Fibroblast of skin of back (primary cell): Measurements from ENCODE around the gene UGT2A2. TPM values are rescaled to one million over a fixed set of nuclear protein-coding genes. Genes with fewer than 3 reads are reported as not detected.
"Not testable (repeated sequence)": the region's sequence is repeated elsewhere in the genome, so short reads cannot be mapped to it uniquely, and the experiment has no call there.

Source experiments
- DNase-seq: peaks from one replicate; pipeline ENCODE4 v3.0.0-alpha.2; 2013
- polyA plus RNA-seq, 2 experiments: library from polyadenylated mRNA; unstranded; fragments of 120-200 nt; gene quantifications; one replicate each; pipeline ENCODE4 v1.2.1, GENCODE V29; 2013; ENCODE audit not compliant: insufficient read length in 2 of 2

UGT2A2 gene
- not detected for polyA plus RNA-seq (2013, experiment 1 of 2; ENCODE audit: insufficient read length)
- polyA plus RNA-seq (2013, experiment 2 of 2; ENCODE audit: insufficient read length), result not detected

DNA sequence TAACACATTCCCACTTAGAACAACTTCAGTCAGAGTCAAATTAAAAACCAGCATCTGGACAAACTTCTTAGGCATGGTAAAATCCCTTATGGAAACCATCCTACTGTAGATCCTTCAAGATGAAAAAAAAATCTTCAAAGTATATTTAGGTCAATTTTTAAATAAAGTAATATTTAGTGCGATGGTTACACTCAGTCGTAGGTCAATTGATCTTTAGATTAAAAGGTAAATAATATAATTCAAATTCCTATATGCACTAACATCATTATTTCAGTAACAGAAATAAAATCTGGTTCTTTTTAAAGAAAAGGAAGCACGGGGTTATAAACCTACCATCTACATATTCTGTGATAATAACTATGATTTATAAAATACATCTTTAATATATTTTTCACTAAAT lies at the start of gene UGT2A2:
TSS of gene UGT2A2 (minus strand) at position 101 of the 400 bp plus-strand sequence. CDS start at position 99, 2 bp downstream.
- no peak for DNase-seq

DNA sequence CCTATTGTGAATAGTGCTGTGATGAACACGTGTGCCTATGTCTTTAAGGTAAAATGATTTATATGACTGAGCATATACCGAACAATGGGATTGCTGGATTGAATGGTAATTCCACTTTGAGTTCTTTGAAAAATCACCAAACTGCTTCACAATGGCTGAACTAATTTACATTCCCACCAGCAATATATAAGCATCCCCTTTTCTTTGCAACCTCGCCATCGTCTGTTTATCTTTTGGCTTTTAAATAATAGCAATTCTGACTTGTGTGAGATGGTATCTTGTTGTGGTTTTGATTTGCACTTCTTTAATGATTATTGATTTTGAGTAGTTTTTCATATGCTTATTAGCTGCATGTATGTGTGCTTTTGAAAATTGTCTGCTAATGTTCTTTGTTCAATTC lies 45.4 kb upstream of the UGT2A2 start:
- DNase-seq, result no peak

DNA sequence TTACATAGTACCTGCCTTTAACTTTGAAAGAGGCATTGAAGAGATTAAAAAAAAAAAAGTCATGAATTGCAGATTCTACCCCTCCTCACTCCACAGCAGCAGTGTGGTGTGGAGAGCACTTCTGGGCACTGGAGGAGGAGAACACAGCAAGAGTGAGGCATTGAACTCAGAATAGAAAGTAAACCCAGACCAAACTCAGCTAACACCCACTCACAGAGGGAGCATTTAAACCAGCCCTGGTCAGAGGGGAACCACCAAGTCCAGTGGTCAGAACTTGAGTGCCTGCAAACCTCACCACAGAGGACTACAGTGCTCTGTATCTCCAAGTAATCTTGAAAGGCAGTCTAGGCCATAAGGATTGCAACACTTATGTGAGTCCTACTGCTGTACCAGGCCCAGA lies 29.2 kb upstream of the UGT2A2 start:
- DNase-seq, result no peak

DNA sequence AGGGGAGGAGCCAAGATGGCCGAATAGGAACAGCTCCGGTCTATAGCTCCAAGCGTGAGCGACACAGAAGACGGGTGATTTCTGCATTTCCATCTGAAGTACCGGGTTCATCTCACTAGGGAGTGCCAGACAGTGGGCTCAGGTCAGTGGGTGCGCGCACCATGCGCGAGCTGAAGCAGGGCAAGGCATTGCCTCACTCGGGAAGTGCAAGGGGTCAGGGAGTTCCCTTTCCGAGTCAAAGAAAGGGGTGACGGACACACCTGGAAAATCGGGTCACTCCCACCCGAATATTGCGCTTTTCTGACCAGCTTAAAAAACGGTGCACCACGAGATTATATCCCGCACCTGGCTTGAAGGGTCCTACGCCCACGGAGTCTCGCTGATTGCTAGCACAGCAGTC lies 24.6 kb upstream of the UGT2A2 start:
- not testable (repeated sequence) for DNase-seq

DNA sequence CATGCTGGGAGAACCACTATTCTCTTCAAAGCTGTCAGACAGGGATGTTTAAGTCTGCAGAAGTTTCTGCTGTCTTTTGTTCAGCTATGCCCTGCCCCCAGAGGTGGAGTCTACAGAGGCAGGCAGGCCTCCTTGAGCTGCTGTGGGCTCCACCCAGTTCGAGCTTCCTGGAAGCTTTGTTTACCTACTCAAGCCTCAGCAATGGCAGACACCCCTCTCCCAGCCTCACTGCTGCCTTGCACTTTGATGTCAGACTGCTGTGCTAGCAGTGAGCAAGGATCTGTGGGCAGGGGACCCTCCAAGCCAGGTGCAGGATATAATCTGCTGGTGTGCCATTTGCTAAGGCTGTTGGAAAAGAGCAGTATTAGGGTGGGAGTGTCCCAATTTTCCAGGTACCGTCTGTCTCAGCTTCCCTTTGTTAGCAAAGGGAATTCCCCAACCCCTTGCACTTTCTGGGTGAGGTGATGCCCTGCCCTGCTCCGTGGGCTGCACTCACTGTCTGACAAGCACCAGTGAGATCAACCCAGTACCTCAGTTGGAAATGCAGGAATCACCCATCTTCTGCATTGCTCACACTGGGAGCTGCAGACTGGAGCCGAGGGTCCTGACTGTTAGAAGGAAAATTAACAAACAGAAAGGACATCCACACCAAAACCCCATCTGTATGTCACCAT lies 21.8 kb upstream of the UGT2A2 start:
- DNase-seq, result not testable (repeated sequence)

DNA sequence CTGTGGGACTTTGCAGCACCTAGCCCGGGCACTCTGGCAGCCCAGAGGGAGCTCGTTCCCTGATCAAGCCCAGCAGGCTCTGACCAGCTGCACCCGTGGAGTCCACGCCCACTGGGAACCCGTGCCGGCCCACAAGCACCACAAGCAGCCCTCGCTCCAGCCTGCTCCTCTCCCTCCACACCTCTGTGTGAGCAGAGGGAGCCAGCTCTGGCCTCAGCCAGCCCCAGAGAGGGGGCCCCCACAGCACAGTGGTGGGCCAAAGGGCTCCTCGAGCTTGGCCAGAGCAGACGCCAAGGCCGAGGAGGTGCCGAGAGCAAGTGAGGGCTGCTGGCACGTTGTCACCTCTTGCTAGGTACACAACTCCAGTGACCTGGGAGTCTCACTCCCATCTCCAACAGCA lies 18.7 kb upstream of the UGT2A2 start:
- no peak for DNase-seq

DNA sequence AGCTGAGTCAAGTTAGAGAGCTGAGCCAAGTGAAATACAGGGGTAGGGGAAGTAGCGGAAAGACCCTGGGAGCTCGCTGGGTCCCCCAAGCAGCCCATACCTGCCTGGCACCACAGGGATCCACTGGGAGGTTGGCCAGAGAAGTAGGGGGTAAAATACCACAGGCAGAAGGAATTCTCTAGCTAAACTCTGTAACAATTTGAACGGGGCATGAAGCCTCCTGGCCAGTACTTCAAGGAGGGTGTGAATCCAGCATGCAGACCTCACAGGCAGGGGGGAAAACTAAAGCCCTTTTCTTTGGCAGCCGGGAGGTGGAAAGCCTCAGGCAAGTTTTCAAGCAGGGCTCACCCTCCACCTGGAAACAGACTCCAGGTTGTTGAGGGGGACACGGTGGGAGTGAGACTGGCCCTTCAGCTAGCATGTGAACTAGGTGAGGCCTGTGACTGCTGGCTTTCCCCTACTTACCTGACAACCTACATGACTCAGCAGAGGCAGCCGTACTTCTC lies 17.3 kb upstream of the UGT2A2 start:
- DNase-seq, result no peak

DNA sequence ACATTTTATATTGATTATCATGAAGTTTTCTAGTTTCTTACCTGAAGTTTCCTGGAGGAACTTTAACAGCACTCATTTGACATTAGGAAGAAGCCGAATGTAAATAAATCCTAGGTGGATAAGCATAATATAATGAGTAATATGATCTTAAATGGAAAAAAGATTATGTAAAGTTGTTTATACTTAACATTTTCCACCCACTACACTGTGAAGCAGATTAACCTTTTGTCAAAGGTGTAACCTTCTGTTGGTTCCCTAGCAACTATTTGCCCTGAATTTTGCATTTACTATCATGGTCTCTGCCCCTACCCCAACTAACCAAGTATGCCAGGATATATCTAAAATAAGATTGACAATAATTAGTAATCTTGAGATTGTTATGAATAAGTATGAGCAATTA lies 13.7 kb upstream of the UGT2A2 start, which contains the start of gene UGT2A1:
TSS of gene UGT2A1 (minus strand) at position 101 of the 400 bp plus-strand sequence. CDS start 5,603 bp downstream, outside the sequence.
- no peak for DNase-seq

DNA sequence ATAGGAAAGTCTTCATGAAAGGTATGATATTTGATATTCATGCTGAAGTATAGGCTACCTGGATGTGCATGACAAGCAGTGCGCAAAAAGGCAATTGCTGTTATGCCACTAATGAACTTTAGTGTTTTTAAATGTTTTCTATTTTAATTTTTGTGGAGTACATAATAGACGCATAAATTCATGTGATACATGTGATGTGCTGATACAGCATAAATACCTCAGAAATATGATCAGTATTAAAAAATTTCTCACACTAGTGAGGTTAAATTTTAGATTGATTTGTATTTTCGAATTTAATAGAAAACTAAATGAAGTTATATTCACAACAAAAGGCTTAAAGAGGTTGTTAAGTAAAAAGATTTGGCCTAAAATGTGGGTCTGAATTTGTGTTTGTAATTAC lies 11.4 kb upstream of the UGT2A2 start:
- DNase-seq, result no peak

DNA sequence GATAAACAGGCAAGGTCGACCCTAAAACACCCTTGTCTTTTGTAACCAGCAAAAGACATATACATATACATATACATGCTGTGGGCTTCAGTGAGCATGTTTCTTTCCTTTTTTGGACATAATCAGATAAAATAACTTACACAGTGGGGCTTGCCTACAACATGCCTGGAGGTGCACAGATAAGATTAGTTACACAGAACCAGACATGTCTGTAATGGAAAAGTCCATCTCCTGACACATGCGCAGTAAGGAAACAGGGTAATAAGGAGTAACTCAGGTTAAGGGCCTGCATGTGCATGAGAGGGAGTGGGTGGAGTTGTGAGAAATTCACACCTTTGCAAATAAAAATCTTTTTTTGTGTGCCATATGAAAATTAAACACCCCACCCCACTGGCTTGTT lies 10.2 kb upstream of the UGT2A2 start:
- DNase-seq, result no peak

DNA sequence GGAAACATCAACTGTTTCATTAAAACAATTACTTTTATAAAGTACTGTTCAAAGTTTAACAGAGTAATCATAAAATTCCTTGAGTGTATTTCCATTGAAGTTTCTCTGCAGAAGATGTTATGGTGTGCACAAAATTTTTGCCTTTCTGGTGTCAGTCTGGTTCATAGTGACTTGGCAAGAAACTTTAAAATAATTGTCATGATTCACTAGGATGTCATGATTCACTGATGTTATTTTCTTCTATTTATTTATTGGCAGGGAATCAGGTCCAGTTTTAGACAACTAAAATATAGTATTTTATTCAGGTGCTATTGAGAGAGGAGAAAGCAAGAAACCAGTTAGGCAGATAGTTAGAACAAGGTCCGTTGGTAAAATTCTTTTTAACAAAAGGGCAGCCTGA lies 9.8 kb upstream of the UGT2A2 start:
- no peak for DNase-seq

DNA sequence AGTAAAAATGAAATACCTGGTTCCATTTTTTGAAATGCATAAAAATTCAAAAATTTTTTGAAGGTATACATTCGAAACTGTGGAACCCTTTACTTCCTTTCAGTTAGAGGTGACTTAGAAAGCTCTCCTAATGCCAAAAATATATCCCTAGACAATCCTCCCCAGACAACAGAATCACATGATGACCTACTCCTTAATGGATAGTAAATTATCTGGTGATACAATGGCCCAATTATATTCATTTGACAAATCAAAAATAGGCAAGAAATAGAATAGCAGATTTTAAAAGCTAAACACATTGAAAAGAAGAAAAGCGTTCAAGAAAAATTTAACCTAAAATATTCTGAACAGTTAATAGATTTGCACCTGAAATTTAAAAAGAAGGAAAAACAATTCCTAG lies 3.5 kb upstream of the UGT2A2 start:
- DNase-seq, result no peak

DNA sequence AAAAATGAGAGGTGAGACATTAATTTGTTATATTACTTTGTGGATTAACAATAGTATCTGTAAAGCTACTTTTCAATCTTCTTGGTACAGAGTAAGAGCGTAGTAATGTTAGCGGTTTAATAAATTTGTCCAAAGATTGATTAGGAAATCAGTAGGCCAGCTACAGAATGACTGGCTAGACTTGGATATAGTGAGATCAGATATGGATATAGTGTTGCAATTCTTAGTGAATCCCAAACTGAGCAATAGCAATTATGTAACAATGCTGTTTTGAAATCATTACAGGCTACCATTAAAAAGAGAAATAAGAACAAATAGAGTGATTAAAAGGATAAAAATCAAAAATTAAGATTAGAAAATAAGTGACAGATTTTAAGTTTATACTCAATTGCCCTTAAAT lies 847 bp upstream of the UGT2A2 start:
- no peak for DNase-seq

DNA sequence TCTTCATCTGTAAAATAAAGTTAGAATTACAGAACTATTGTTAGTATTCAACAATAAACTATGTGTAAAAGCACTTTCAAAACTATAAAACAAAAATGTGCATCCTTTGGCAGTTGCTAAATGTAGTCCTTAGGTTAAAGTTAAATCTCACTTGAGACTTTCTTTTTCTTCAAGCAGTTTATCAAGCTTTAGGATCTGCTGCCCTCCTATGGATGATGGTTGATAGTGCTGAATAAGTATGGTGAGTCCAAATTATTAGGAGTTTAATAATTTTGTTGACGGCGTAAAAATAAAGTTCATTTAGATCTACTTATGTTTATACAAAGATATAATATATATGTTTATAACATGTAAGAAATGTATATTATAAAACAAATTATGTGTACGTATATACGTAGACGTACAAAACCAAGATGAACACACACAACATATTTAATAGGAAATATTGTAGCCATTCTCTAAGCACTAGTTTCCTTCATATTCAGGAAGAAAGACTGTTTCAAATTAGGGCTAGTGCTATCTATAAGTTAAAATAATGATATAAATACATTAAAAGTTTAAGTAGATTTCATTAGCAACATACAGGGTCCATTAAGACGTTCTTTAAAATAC lies 22.3 kb downstream of the UGT2A2 start:
- DNase-seq, result peak; percentile 35

DNA sequence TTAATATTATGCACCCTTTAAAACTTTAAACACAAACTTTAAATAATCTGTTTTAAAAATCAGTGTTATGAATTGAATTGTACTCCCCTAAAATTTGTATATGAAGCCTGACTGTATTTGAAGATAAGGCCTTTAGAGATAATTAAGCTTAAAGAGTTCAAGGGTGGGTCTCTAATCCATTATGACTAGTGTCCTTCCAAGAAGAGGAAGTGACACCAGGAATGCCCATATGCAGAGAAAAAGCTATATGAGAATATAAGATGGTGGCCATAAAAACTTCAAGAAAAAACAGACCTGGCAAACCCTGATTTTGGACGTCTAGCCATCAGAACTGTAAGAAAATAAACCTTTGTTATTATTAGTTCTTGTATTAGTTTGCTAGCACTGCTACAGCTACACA lies 29.0 kb downstream of the UGT2A2 start:
- no peak for DNase-seq

DNA sequence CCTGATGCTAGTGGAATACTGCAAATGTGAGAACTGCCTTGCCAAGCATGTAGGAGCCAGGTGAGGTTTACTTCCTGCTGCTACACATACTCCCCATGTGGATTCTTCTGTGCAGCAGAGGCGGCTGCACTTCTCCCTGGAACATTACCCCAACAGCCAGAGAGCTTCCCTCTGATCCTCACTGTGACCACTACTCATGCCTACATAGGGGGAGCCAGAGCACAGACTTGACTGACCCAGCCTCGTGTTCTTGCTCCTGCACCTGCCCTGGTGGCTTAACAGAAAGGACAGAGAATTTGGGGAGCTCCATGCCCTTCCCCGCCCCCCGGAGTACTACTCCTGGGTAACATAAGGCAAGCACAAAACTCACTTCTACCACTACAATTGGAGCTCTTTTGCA lies 38.4 kb downstream of the UGT2A2 start:
- DNase-seq, result no peak

DNA sequence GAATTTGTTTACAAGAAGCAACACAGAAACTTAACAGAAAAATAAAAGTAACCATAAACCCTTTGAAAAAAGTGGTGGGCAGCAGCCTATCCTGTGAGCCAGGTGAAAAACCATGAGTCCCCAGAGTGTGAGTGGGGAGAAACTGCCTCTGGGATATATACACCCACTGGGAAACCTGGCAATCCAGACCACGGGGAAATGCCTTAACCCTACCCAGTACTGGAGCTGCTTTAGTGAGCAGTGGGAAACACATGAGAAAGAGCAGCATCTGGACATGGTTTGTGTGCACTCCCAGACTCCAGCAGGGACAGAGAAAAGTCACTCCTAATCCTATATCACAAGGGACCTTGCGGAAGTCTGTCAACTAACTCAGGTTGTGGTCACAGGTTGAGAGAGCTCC lies 39.4 kb downstream of the UGT2A2 start:
- no peak for DNase-seq

DNA sequence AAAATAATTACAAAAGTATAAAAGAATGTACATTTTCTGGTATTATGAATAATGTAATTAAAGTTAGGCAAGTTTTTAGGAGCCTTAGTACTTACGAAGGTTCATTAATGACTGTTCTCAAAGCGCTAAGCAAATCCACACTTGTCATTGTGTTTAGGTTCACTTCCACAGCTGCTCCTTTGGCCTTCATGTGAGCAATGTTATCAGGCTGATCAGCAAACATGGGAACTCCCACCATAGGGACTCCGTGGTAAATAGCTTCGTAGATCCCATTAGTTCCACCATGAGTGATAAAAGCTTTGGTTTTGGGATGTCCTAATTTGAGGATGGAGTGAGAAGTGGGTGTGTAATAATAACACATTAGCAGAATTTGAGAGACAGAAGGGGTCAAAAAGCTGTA lies 45.1 kb downstream of the UGT2A2 start:
- DNase-seq, result no peak

DNA sequence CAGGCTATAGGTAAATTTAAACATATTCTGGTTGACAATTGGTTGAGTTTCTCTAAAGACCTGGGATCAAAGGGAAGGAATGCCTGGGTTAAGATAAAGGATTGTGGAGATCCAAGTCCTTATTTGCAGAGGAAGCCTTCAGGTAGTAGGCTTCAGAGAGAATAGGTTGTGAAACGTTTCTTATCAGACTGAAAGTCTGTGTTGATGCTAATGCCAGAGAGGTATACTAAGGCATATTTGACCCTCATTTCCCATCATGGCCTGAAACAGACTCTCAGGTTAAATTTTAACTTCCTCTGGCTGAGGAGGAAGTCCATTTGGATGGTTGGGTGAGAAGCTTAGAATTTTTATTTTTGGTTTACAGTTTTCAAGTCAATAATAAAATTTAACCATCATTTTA lies 48.1 kb downstream of the UGT2A2 start:
- DNase-seq, result no peak

DNA sequence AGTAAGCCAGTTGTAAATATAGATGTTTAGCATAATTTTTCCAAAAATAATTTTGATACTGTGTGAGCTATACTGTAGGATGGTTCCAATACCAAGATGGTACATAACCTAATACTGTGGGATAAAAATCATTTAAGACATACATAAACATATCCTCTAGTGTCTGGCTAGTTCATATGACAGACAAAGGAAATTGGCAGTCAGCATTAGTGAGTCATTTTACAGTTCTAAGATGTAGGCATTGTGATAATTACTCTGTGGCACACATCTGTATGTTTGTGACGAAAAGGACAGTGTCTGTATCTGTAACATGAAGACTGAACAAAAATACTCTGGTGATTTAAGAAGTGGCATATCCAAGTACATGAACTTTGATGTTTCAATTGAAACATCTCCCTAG lies 49.6 kb downstream of the UGT2A2 start:
- no peak for DNase-seq

DNA sequence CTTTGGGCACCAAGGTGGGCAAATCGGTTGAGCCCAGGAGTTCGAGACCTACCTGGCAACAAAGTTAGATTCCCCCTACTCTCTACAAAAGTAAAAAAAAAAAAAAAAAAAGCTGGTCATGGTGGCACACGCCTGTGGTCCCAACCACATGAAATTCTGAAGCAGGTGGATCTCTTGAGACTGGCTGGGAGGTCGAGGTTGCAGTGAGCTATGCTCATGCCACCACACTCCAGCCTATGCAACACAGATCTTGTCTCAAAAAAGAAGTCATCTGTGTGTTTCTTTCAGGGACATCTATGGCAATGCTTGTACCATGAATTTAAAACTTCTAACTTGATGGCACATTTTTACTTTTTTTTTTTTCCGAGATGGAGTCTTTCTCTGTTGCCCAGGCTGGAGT lies 55.3 kb downstream of the UGT2A2 start:
- DNase-seq, result no peak

DNA sequence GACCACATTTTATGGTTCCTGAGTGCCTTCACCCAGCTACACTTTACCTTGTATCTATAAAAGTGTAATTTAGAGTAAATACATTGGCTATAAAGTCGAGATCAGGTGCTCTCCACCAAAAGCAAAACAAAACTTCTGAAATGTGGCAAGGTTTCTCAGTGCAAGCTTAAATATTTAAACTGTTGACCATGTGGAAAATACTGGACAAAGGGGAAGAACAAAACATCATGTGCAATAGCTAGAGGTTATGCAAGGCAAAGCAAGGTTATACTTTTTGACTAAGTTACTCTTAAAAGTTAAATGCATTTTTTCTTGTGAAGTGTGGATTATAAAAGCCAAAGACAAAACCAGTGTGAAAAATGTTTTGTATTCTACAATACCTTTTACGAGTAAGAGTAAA lies 55.9 kb downstream of the UGT2A2 start:
- no peak for DNase-seq

DNA sequence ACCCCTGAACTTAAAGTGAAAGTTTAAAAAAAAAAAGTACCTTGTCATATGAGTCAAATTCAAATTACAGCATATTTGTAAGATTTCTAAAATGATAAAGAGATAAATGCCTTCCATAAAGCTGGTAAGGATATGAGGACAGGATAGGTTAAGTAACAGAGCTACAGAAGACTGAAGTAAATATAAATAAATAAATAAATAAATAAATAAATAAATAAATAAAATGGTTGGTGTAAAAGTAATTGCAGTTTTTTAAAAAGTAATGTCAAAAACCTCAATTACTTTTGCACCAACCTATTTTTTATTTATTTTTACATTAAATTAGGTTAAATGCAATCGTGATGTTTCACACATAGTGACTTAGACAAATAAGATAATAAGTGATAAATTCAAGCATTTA lies 62.2 kb downstream of the UGT2A2 start:
- no peak for DNase-seq

DNA sequence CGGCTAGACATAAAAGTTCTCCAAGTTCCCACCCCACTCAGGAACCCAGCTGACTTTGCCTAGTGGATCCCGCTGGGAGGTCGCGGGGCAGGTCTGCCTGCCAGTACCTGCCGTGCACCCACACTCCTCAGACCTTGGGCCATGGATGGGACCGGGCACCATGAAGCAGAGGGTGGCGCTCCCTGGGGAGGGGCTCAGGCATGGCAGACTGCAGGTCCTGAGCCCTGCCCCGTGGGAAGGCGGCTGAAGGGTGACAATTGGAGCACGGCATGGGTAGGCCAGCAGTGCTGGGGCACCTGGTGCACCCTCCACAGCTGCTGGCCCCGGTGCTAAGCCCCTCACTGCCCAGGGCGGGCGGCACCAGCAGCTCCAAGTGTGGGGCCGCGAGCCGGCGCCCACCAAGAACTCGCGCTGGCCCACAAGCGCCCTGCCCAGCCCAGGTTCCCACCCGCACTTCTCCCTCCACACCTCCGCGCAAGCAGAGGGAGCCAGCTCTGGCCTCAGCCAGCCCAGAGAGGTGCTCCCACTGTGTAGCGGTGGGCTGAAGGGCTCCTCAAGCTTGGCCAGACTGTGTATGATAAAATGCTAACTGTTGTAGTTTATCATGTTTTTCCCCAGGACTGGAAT lies 63.1 kb downstream of the UGT2A2 start:
- no peak for DNase-seq
